GM12892 (cell line): ENCODE measurements around the gene OSBP.

Source experiments
- POLR2A ChIP-seq: IDR thresholded peaks from 2 replicates; pipeline ENCODE4 v1.6.1; 2011; ENCODE audit warnings: low read depth, low read length, control low read depth
- POLR2AphosphoS5 ChIP-seq: IDR thresholded peaks from 2 replicates; pipeline ENCODE4 v1.6.1; 2011; ENCODE audit warnings: low read depth, low read length, control low read depth

DNA sequence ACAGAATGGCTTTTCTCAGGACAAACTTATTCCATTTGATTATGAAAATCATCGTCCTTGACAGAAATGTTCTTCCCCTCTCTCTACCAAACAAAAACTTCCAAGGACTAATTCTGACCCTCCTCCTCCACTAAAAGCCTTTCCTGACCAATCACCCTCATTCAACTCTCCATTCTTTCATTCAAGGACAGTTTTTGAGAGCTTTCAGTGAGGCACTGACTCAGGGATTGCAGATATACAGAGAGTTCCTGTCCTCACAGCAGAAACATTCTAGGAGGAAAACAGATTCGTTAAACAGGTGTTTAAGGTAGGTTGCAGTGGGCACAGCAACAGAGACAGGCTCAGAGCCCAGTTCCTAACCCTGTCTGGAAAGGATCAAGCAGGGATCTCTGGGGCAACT is 62.7 kb downstream of the OSBP start:
- no peak for TF ChIP-seq POLR2AphosphoS5
- no peak for TF ChIP-seq POLR2A
